GM19035 (cell line): ENCODE measurements around the gene LRCH4.
A peak's percentile ranks its signal among the peaks of the same experiment; 100 is the strongest.
"Not testable (repeated sequence)": the region's sequence is repeated elsewhere in the genome, so short reads cannot be mapped to it uniquely, and the experiment has no call there.

Experiments
- ATAC-seq: cut with Tn5 transposase; IDR thresholded peaks from one replicate; pipeline ENCODE4 v1.9.1; 2021; ENCODE audit not compliant: unreplicated experiment

Gene LRCH4

GRCh38 chr7:100546926-100547800 is 38.8 kb downstream of the LRCH4 start:
- ATAC-seq, result no peak

- peak; percentile 44 for ATAC-seq
Observed at GRCh38 chr7:100546129-100546925, 39.6 kb downstream of the LRCH4 start.

GRCh38 chr7:100545360-100546128 is 40.4 kb downstream of the LRCH4 start:
- ATAC-seq, result peak; percentile 45

GRCh38 chr7:100544967-100545359 is 41.0 kb downstream of the LRCH4 start:
- ATAC-seq, result no peak

- ATAC-seq, result no peak
Observed at GRCh38 chr7:100544386-100544785, 41.5 kb downstream of the LRCH4 start.

GRCh38 chr7:100543586-100543985 is 42.3 kb downstream of the LRCH4 start:
- no peak for ATAC-seq

GRCh38 chr7:100541309-100541708 is 44.6 kb downstream of the LRCH4 start:
- ATAC-seq, result not testable (repeated sequence)

GRCh38 chr7:100540073-100540723 is 45.7 kb downstream of the LRCH4 start:
- no peak for ATAC-seq

- ATAC-seq, result no peak
Observed at GRCh38 chr7:100539436-100540006, 46.4 kb downstream of the LRCH4 start.

GRCh38 chr7:100538654-100539435 is 47.1 kb downstream of the LRCH4 start, which contains the start of gene AGFG2:
Gene AGFG2, plus strand, starts transcription at chr7:100539203. Its CDS starts 144 bp downstream, at chr7:100539347.
- ATAC-seq, result peak; percentile 96

GRCh38 chr7:100538348-100538653 is 47.6 kb downstream of the LRCH4 start:
- ATAC-seq, result no peak

GRCh38 chr7:100536695-100537094 is 49.2 kb downstream of the LRCH4 start:
- ATAC-seq, result not testable (repeated sequence)

GRCh38 chr7:100535982-100536381 is 49.9 kb downstream of the LRCH4 start:
- not testable (repeated sequence) for ATAC-seq

GRCh38 chr7:100532165-100533022 is 53.5 kb downstream of the LRCH4 start:
- no peak for ATAC-seq

GRCh38 chr7:100528108-100528866 is 57.6 kb downstream of the LRCH4 start:
- ATAC-seq, result not testable (repeated sequence)
